Heart right ventricle (tissue), 16 donors: Measurements from ENCODE around the gene CHRM5. TPM values are rescaled to one million over a fixed set of nuclear protein-coding genes. Genes with fewer than 3 reads are reported as not detected.
A peak's percentile ranks its signal among the peaks of the same experiment; 100 is the strongest.

Experiments
- ATAC-seq, 8 donors: fragments of 200-7000 bp; cut with Tn5 transposase; one replicate each; pipeline ENCODE4 v1.9.1; 2020; ENCODE audit warnings: mild to moderate bottlenecking in 8 of 8, moderate library complexity in 8 of 8, moderate number of reproducible peaks in 1 of 8
- DNase-seq, 2 donors: peaks; one replicate each; pipeline ENCODE4 v3.0.0-alpha.2; 2020
- H3K27ac ChIP-seq, 10 donors: fragments of 200-600 bp; sonication (generic) in 2 of 10; one replicate each; pipeline versions ENCODE4 v1.5.0 to v1.8.0; 2020 to 2022; ENCODE audit warnings: mild to moderate bottlenecking in 3 of 10
- H3K27me3 ChIP-seq, 7 donors: fragments of 200-600 bp; one replicate each; pipeline ENCODE4 v1.8.0; 2021 to 2022; ENCODE audit warnings: mild to moderate bottlenecking in 2 of 7
- H3K36me3 ChIP-seq, 9 donors: fragments of 200-600 bp; sonication (generic) in 1 of 9; one replicate each; pipeline versions ENCODE4 v1.5.0 to v1.8.0; 2020 to 2022; ENCODE audit warnings: mild to moderate bottlenecking in 2 of 9
- H3K4me1 ChIP-seq, 9 donors: fragments of 200-600 bp; sonication (generic) in 1 of 9; one replicate each; pipeline versions ENCODE4 v1.5.0 to v1.8.0; 2020 to 2022; ENCODE audit warnings: mild to moderate bottlenecking in 4 of 9
- H3K4me3 ChIP-seq, 10 donors: fragments of 200-600 bp; sonication (generic) in 2 of 10; one replicate each; pipeline versions ENCODE4 v1.5.0 to v1.8.0; 2020 to 2022; ENCODE audit warnings: mild to moderate bottlenecking in 7 of 10, moderate library complexity in 2 of 10
- H3K9me3 ChIP-seq, 11 donors: fragments of 200-600 bp in 10 of 11; sonication (generic) in 2 of 11; one replicate each; pipeline versions ENCODE4 v1.5.0 to v1.8.0; 2013 to 2022; ENCODE audit warnings: mild to moderate bottlenecking in 2 of 11, control low read depth in 1 of 11, moderate library complexity in 1 of 11
- CTCF ChIP-seq, 9 donors: fragments of 200-600 bp; sonication (generic) in 2 of 9; IDR thresholded peaks; one replicate each; pipeline versions ENCODE4 v1.5.0 to v1.8.0; 2021 to 2022; ENCODE audit warnings: antibody characterized with exemption in 9 of 9, mild to moderate bottlenecking in 5 of 9, moderate library complexity in 1 of 9
- WGBS, 2 donors: extraction: QIAGEN DNeasy Blood & Tissue Kit; methylation state at CpG; one replicate each; pipeline ENCODE4 v1.1.7; 2013; ENCODE audit warnings: inconsistent platforms in 1 of 2; 5-methylcytosine and 5-hydroxymethylcytosine counted together
- intact Hi-C, 10 donors: fragments of 100-400 bp; cut with DNase I; formaldehyde crosslinking; loops; one replicate each; pipeline versions ENCODE4 v1.11.1 to v1.14.2; 2022
- polyA plus RNA-seq, 2 donors: library from polyadenylated mRNA; stranded (reverse); fragments of 200-250 nt; gene quantifications; one replicate each; pipeline ENCODE4 v1.2.3, GENCODE V29; 2013
- total RNA-seq, 10 donors: library from RNA; stranded (reverse); fragmentation: NEBNext Ultra II Directional in 3 of 10; extraction: Animal tissue kit (Norgen Biotek cat#: 25700) in 3 of 10; gene quantifications; one replicate each; pipeline versions ENCODE4 v1.2.1 to v1.2.4, GENCODE V29; 2021 to 2023
- donor health status: Arrhythmogenic right ventricular cardiomyopathy.
- donor health status: ischemic (EF 13 %, LVEDD 7.1; RV severe dilation, severe dysfunction).
- donor health status: healthy with polysubstance abuse.
- donor health status: DM: no; HTN: yes; CAD: no.
- donor health status: DM: no; HTN: no; CAD: no.
- donor health status: ischemic (EF 25% LVEDD 6.9; RV normal size, moderate dysfunction).
- donor health status: ischemic (EF 25% LVEDD 5.7; RV mildly dilated, moderate dysfunction).
- donor health status: healthy.
- donor health status: DM: yes; HTN: yes; CAD: no.
- donor health status: Ischemic cardiomyopathy.
- donor health status: ischemic (EF 35%, LVEDD 5.7; RV mildly dilated, moderate dysfunction).
- donor health status: nonischemic (EF 11% LVEDD 7.7; RV severe dilation, severe dysfunction).
- donor health status: DM: yes; HTN: yes; CAD: no.
- donor health status: PGD.
- donor health status: ischemic (EF 29% LVEDD 5.4; RV normal size, mild dysfunction).
- donor health status: nonischemic (EF 23%, LVEDD 6.1; RV moderate dilation, normal function).

CHRM5 gene
- total and polyA plus RNA-seq, 12 donors, result not detected

DNA sequence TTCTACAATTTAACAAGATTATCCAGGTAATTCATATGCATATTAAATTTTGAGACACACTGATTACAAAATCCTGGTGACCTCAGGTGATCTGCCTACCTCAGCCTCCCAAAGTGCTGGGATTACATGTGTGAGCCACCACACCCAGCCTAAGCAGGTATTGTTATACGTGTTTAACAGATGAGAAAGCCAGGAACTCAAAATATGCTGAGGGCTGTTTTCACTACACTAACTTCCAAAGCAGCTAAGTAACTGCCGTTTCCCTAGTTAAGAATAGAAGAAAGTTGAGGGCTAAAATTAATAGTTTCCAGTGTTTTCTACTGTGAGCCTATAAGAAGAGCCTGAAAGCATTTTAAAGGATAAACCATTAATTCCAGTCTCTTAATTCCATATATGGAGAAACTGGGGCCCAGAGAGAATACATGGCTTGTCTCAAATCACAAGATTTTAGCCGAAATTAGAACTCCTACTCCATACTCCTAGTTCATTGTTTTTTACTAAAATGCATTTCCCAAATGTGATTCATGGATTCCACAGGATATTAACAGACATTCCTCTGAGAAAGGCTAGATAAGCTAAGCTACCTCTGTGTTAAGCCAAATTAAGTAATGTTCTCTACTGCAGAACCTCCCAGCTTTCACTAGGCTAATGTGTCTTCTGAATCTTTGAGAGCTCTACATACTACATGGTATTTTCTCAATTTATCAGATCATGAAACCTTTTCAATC lies 87.7 kb downstream of the CHRM5 start:
- intact Hi-C loops, result no loop called here
- DNase-seq (no peak), ATAC-seq (peak in 6 of 8 donors; percentile 28 to 74 (median 59))
- H3K27ac ChIP-seq, result peak overlapping the region in 4 of 10 donors; percentile 29 to 70 (median 45)
- WGBS, 2 donors, result 44 to 50% methylated on average over 3 of the region's 3 CpGs
- no peak overlapping the region for H3K4me3 ChIP-seq
- no peak for TF ChIP-seq CTCF (IDR thresholded peaks at IDR 0.05)
- H3K4me1 ChIP-seq, result peaks cover 0 to 6% (median 0%) of the 10 kb centered on the region in 9 donors
- H3K9me3 ChIP-seq, result peaks cover 0 to 16% (median 7%) of the 10 kb centered on the region in 11 donors
- H3K36me3 ChIP-seq, result no peaks in the 10 kb centered on the region
- H3K27me3 ChIP-seq, result no peaks in the 10 kb centered on the region

DNA sequence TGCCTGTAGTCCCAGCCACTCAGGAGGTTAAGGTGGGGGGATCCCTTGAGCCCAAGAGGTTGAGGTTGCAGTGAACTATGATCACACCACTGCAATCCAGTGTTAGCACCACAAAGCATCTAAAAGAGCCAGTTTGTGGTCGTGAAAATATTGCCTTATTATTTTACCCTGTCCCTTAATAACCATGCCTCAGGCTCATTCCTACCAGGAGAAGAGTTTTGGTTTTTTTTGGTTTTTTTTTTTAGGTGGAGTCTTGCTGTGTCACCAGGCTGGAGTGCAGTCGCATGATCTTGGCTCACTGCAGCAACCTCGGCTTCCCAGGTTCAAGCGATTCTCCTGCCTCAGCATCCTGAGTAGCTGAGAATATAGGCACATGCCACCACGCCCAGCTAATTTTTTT lies 88.6 kb downstream of the CHRM5 start:
- Histone ChIP-seq H3K4me1 (peaks cover 0 to 9% (median 0%) of the 10 kb centered on the region in 9 donors), H3K27ac (peak overlapping the region in 4 of 10 donors; percentile 29 to 70 (median 45)), H3K27me3 (no peaks in the 10 kb centered on the region), H3K9me3 (peaks cover 0 to 7% (median 0%) of the 10 kb centered on the region in 11 donors), H3K36me3 (no peaks in the 10 kb centered on the region), H3K4me3 (no peak overlapping the region)
- intact Hi-C loops, result no loop called here
- ATAC-seq, result no peak
- TF ChIP-seq CTCF (IDR thresholded peaks at IDR 0.05), result no peak
- no peak for DNase-seq
- WGBS, 2 donors, result 88 to 92% methylated on average over 5 of the region's 5 CpGs

GRCh38 chr15:34059476-34059875 lies 91.2 kb downstream of the CHRM5 start:
- Histone ChIP-seq H3K4me3 (no peak overlapping the region), H3K9me3 (no peaks in the 10 kb centered on the region), H3K36me3 (no peaks in the 10 kb centered on the region), H3K4me1 (peaks cover 0 to 11% (median 0%) of the 10 kb centered on the region in 9 donors), H3K27me3 (no peaks in the 10 kb centered on the region), H3K27ac (no peak overlapping the region)
- ATAC-seq (no peak), DNase-seq (no peak)
- TF ChIP-seq CTCF (IDR thresholded peaks at IDR 0.05), result no peak
- intact Hi-C loops, result no loop called here
- WGBS, 2 donors, result 33 to 38% methylated on average over 2 of the region's 2 CpGs

GRCh38 chr15:34059946-34060345 lies 91.6 kb downstream of the CHRM5 start:
- no peak overlapping the region for H3K27ac ChIP-seq
- no peaks in the 10 kb centered on the region for H3K36me3 ChIP-seq
- intact Hi-C loops, result loop anchor here in 6 of 10 donors (2.0 to 10.0 kb wide), 6 partner anchors 42 to 527 kb away; partner anchors contain the start of genes KATNBL1 (in 4 of the 6), EMC7 (in 1 of the 6), GOLGA8B (in 1 of the 6) and LPCAT4 (in 1 of the 6)
- no peak overlapping the region for H3K4me3 ChIP-seq
- ATAC-seq (no peak), DNase-seq (no peak)
- TF ChIP-seq CTCF (IDR thresholded peaks at IDR 0.05), result no peak
- H3K27me3 ChIP-seq, result no peaks in the 10 kb centered on the region
- H3K4me1 ChIP-seq, result peaks cover 0 to 11% (median 0%) of the 10 kb centered on the region in 9 donors
- 58 to 70% methylated on average over 3 of the region's 3 CpGs for WGBS, 2 donors
- no peaks in the 10 kb centered on the region for H3K9me3 ChIP-seq
